Activated CD4-positive, alpha-beta T cell treated with anti-CD3 and anti-CD28 coated beads, Interleukin-2, amount 50 U/mL, for 1 hour (primary cell): ENCODE results near the gene CPEB3.
"Not testable (repeated sequence)": the region's sequence is repeated elsewhere in the genome, so short reads cannot be mapped to it uniquely, and the experiment has no call there.

Experiments used
- DNase-seq: peaks from one replicate; pipeline ENCODE4 v3.0.0-alpha.2; 2020

The CPEB3 gene

DNA sequence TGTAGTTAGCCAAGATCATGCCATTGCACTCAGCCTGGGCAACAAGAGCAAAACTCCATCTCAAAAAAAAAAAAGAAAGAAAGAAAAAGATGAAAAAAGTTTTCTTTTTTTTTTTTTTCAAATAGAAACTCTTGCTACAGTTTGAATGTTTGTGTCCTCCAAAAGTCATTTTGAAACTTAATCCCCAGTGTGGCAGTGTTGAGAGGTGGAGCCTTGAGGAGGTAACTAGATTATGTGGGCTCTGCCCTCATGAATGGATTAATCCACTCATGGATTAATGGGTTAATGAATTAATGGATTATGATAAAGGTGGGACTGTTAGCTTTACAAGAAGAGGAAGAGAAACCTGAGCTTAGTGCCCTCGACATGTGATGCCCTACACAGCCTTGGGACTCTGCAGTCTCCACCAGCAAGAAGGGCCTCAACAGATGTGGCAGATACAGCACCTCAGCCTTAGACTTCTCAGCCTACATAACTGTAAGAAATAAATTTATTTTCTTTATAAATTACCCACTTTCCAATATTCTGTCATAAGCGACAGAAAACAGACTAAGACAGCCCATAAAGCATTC lies 25.1 kb downstream of the CPEB3 start:
- DNase-seq = no peak

DNA sequence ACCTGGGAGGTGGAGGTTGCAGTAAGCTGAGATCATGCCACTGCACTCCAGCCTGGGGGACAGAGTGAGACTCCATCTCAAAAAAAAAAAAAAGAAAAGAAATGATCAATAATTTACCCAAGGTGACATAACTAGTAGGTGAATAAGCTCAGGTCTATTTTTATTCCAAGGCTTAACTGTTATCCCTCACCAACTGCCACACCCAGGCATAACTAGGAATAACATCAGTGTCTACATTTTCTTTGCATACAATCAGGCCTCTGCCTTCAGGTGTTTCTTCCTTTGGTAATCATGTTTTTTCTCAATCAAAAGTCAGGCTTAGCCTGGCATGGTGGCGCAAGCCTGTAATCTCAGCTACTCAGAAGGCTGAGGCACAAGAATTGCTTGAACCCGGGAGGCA lies 26.6 kb downstream of the CPEB3 start:
- no peak for DNase-seq

DNA sequence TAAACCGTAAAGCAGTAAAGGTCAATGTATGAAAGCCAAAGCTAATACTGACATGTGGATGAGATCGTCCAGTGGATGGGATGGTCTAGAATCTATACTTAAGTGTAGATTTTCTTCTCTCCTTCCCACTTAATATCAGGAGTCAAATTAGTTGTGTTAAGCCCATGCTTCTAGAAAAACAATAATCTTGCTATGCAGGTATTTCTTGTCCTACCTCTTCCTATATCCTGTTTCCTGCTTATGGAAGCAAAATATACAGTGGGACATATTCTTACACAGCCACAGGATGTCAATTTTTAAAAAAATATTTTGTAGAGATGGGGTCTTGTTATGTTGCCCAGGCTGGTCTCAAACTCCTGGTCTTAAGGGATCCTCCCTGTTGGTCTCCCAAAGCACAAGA lies 27.5 kb downstream of the CPEB3 start:
- DNase-seq = no peak

DNA sequence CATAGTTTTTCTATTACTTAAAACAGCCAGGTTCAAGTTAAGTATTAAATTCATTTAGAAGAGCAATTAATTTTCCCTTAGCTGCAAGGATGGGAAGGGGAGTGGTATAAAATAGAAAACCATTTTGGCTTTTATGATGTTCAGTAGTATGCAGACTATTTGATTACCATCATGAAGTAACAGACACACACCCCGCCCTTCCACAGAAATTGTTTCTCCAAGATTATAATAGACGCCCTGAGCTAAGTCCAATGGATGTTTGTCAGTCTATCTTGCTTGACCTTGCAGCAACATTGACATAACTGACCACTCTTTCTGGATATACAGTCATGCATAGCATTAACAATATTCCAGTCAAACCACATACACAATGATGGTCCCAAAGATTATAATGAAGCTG lies 42.3 kb downstream of the CPEB3 start:
- no peak for DNase-seq

DNA sequence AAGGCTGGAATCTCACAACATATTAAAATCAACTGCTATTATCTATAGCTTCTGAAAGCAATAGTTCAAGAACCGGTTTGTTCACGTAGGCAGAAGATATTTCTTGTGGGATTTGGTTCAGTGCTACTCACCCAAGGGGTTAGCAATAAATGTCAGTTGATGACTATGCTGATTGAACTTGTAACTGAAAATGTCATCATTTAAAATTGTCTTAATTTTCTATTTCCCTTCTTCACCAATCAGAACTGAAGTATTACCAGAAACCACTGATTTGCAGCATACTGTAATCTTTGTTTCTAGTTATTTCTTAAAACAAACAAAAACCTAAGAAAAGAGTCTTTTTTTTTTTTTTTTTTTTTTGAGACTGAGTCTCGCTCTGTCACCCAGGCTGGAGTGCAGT lies 46.1 kb downstream of the CPEB3 start:
- DNase-seq = no peak

DNA sequence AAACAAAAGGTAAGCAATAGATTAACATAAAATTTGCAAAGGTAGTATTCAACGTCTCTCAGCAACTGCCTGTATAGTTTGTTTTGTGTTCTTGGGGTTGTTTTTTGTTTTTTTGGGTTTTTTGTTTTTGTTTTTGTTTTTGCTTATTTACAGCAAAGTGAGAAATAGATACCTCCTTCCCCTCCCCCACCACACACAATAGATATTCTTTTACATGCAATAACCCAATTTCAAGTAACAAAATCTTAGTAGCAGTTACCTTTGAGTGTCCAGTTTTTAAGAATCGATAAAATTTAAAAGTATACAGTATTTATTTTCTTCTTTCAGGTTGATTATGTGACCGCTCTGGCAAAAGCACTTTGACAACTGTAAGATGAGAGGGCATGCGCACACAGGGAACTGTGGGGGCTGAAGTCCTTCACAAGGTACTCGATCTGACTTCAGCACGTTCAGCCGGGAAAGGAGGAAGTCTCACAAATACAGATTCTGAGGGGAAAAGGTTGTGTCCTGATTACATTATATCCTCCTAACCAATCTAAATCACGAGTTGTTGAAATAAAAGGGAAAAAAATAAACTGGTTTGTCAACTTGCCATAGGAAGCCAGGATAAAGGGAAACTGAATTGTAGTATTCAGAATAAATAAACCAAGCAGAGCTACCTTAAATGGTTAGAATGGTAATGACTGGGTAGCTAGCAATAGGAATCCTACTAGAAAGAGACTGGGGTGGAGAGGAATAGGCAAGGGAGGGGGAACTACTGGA lies 47.8 kb downstream of the CPEB3 start:
- peak; percentile 23 for DNase-seq

DNA sequence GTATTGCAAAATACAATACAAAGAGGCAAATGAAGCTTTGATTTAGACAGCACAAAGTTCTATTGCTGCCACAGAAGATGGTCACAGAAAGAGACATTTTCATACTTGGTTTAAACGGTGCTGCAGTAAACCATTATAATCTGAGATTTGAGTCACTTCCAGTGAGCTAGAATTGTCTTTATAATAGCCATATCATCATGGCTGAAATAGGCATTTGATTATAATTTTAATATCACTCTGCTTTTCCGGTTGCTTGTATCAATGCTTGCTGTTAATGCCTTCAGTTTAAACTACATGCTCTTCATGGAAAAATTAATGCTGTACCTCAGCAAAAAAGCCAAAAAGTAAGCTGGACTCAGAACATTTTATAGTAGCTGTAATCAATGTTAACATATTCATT lies 48.5 kb downstream of the CPEB3 start:
- DNase-seq = no peak

DNA sequence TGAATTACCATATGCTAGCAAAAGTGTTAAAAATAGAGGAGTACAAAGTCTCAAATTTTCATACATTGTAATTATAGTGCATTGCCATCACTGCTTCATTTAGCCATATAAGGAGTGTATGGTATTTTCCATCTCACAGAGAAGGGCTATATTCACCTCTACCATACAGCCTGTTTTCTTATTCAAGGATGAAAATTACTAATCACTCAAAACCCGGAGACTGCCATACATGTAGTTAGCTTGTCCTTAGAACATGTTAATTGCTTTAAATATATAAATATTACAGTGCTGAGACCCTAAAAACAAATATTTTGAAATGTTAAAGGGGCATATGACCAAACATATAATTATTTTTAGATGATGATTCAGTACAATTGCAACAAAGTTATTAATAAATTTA lies 49.4 kb downstream of the CPEB3 start:
- DNase-seq = no peak

DNA sequence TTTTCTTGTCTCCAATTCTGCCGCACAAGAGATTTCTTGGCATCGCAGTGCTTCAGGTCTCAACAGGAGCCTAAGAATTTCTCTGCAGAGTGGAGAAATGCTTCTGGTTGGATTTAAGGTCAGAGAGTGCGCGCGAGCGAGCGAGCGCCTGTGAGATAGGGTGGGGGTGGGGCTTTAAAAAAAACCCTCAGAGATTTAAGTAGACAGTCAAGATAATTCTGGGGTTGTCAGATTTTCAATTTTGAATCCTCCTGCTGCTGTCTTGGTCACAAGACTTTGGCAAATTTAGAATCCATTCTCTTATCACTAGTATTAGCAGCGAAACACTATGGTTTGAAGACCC lies 49.7 kb downstream of the CPEB3 start:
- no peak for DNase-seq

DNA sequence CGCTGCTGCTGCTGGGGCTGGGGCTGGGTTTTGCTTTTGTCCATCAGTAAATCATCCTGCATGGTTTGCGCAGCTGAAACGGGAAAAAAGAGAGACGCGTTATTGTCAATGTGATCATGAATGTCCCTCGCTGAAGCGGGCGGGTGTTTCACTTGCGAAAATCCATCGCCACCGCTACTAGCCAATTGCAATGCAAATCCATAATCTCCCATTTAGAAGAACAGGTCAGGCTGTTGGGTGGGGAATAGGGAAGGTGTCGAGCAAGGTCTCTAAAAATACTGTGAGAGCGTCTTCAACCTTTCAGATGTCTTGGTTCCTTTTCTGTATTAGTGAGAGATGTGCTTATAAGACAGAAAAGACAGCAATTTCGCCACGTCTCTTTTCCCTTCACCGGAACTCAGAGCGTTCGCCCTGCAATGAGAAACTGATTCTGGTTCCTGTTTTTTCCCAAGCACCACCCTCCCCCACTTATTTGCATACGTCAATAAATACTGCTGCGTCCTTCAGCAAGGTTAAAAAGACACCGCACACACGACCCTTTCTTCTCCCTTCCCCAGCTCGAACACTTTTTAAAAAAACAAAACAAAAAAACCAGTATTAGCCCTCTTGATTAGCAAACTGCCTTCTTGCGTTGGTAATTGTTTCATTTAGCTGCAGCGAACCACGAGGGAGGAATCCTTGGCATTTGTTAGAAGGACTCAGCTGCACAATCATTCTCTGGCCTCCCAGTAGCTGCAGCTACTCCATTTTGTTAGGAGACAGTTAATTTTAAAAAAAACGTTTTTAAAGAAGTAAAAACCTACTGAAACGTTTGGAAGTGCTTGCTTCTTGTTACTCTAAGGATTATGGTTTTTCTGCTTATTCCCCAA lies 50.4 kb downstream of the CPEB3 start:
- no peak for DNase-seq

DNA sequence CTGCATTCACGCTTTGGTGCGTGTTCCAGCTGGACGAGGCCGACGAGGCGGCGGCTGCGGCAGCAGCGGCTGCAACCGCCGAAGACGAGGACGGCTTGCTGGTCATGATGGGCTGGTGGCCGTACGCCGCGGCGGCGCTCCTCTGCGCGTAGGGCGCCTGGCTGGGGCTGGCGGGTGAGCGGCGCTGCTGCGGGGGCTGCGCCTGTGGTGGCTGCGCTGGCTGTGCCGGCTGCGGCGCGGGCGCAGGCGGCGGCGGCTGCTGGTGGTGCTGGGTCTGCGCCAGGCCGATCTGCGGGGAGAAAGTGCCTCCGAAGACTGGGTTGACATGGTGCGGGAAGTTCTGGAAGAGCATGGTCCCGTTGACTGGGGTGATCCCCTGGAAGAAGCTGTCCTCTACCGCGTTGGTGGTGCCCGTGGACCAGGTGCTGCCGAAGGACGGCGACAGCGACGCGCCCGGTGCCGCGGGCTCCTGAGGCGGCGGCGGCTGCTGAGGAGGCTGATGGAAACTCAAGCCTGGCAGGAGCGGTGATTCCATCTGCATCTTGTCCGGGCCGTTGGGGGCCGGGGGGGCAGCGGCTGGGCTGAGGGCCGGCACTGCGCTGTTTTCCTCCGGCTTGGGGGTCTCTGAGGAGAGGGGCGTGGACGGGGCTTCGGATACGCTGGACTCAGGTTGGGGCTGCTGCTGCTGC lies 51.1 kb downstream of the CPEB3 start:
- DNase-seq = peak; percentile 33

DNA sequence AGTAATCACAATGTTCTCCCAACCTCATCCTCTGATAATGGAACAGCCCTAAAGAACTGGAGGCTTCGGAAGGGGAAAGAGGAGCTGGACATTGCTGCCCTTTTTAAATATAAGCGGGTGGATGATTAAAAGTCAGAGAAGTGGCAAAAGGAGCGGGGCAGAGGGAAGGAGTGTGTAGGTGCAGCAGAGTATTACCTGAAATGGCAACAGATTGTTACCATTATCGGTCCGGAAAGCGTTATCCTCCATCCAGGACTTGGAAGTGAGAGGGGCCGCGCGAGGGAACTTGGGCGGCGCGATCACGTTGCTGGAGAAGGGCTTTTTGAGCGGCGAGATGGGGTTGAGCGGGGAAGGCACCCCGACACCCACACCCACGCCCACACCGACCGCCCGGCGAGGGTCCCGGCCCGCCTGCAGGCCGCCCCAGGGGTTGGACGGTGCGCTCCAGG lies 51.7 kb downstream of the CPEB3 start:
- no peak for DNase-seq

DNA sequence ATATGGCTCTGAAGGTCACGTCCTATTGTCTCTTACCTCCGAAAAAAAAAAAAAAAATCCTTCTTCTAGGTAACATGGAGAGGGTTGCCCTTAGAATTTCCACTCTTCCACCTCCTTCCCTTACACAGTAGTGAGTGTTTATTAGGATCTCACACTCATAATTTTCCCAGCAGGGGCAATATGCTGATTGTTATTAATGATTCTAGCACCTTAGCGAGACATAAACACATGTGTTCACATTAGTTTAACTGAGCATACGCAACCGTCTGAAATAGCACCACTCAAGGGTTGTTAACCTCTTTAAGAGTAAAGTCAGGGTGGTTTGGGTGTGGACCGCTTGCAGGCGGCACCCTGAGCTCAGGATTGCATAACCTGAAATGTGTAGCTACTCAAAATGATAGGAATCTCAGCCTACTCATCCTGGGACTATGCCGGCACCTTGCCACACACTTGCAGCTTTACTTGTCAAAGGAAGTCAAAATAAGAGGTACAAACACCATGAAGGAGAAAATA lies 52.2 kb downstream of the CPEB3 start:
- no peak for DNase-seq

DNA sequence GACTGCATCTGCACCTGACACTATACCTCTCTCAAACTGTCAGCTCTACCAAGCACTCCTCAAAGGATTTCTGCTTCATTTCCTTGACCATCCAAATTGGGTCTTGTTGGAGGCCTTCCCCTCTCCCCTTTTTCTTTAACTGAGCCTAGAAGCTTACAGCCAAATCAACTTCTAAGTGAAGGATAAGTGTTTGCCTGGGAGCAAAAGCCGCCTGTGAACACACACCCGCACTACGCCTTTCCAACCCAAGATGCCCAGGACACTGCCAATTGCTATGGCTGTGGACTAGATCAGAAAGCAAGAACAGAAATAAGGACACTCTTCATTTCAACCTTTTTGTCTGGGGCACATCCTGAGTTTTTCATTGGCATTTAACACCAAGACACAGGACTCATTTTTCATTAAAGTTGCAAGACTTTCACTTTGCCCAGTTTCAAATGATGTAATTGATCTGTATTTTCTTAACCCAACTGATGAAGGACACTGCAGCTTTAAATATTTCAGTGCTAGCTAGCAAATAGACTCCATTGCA lies 52.8 kb downstream of the CPEB3 start:
- no peak for DNase-seq

DNA sequence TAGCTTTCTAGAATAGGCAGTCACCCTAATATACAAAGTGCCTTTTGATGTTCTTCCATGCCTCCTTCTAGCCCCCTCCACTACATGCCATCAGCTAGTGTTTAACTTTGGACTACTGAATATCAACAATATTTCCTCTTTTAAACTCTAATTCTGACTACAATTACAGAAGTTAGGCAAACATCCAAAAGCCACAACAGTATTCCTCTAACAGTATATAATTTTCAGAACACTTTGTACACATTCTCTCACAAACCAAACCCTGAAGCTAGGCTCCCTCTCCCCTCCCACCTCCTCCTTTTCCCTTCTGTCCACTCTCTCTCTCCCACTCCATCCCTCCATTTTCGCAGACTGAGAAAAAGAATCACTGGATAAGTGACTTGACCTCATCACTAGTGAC lies 59.7 kb downstream of the CPEB3 start:
- no peak for DNase-seq

DNA sequence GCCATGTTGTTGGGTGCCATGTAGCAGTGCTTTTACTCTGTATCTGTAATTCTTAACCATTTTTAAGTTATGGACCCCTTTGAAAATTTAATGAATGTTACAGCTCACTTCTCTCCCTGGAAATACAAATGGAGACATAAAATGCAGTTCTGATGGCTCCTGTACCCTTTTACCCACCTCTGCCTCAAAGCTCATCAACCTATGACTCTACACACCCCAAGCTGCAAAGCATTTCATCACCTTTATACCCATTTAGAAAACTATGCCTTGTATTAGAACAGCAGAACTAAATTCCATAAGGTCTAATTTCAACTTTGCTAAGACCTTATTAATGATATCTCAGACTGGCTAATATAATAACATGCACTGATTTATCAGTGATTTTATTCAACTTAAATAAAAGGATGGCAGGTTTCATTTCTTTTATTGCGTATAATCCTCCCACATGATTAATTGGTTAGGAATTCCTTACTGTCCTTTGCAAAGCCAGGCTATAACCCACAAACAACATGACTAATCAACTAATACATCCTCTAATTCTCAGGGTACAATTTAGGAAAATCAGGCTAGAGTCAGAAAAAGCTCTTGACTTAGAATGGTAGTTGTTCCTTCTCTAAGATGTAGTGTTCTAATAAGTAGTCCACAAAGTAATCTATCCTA lies 68.1 kb downstream of the CPEB3 start:
- no peak for DNase-seq

DNA sequence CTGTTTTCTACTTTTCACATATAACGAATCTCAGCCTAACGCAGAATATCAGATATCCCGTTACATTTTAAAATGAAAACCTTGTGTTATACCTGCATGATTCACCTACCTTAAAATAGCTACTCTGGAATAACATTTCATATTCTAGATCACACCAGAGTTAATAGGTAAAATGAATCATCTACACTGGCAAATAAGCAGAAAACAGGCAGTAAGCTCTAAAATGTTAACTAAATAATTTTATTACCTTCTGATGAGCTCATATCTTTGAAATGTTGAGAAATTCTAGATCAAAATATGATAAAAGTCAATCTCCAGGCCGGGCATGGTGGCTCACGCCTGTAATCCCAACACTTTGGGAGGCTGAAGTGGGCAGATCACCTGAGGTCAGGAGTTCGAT lies 71.3 kb downstream of the CPEB3 start:
- no peak for DNase-seq

DNA sequence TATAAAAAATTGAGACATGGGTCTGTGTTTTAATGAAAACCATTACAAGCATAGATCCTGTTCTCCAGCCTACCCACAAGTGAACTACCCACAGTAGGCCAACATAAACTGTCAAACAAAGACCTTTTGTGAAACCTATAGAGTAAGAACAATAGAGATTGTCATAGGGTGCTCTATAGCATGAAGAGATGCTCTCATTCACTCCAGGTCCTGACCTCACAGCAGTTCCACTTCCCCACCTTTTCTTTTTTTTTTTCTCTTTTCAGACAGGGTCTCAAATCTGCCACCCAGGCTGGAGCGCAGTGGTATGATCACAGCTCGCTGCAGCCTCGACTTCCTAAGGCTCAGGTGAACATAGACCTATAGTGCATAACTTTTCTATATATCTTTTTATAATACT lies 72.3 kb downstream of the CPEB3 start:
- DNase-seq = no peak

DNA sequence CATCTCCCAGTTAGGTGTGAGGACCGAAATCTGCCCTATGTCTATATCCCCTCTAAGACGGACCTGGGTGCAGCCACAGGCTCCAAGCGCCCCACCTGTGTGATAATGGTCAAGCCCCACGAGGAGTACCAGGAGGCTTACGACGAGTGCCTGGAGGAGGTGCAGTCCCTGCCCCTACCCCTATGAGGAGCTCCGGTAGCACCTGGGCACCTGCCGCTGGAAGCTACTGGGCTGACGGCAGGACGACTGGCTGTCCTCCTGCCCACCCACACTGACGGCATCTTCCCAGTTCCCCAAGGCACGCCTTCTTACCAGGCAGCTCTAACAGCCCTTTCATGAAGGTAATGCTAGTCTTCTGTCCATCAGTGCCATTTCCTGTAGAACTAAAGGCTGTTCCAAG lies 74.3 kb downstream of the CPEB3 start:
- DNase-seq = not testable (repeated sequence)

DNA sequence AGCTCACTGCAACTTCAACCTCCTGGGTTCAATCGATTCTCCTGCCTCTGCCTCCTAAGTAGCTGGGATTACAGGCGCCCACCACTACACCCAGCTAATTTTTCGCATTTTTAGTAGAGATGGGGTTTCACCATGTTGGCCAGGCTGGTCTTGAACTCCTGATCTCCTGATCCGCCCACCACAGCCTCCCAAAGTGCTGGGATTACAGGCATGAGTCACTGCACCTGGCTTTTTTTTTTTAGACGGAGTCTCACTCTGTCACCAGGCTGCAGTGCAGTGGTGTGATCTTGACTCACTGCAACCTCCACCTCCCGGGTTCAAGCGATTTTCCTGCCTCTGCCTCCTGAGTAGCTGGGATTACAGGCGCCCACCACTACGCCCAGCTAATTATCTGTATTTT lies 75.7 kb downstream of the CPEB3 start:
- DNase-seq = not testable (repeated sequence)

DNA sequence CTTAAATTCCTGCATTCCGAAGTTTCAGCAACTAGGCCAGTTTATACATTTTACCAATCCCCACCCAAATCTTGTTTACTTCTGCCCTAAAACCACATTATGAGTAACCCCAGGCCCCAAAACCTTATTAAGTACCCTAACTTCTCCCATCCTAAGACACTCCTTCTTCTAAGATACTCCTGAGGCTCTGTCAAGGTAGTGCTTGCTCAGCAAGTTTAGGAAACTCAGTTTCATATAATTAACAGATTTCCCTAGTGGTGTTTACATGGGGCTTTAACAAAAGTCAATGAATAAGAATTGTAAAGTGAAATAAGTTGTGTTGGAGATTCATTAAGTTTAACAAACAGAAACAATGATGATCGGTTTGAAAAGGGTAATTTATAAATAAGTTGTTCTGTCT lies 77.8 kb downstream of the CPEB3 start:
- DNase-seq = no peak

DNA sequence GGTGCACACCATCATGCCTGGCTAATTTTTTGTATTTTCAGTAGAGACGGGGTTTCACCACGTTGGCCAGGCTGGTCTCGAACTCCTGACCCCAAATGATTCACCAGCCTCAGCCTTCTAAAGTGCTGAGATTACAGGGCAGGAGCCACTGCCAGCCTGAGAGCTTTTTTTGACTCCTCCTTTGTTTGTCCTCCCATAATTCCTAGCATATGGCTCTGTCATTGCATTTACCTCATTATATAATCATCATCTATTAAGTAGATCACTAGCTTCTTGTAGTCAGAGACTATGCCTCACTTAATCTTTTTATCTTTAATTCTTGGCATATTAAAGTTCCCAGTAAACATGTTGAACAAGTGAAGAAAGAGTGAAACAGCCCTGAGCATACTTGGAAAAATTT lies 82.1 kb downstream of the CPEB3 start:
- DNase-seq = no peak
